H7 (cell line): ENCODE data around the gene GALK2. TPM values are rescaled to one million over a fixed set of nuclear protein-coding genes. Genes with fewer than 3 reads are reported as not detected.
"Not testable (repeated sequence)": the region's sequence is repeated elsewhere in the genome, so short reads cannot be mapped to it uniquely, and the experiment has no call there.

Source experiments
- DNase-seq: peaks from one replicate; pipeline ENCODE4 v3.0.0; 2012
- H3K27me3 ChIP-seq: 2 replicates; pipeline ENCODE4 v1.6.0; 2011; ENCODE audit warnings: mild to moderate bottlenecking, low read length; ENCODE audit not compliant: control insufficient read depth, insufficient read depth
- H3K36me3 ChIP-seq: replicated peaks from 2 replicates; pipeline ENCODE4 v1.5.1; 2011; ENCODE audit warnings: low read length; ENCODE audit not compliant: control insufficient read depth, insufficient read depth
- H3K4me3 ChIP-seq: 2 replicates; pipeline ENCODE4 v1.5.1; 2011; ENCODE audit warnings: low read depth, mild to moderate bottlenecking, control low read depth, low read length, moderate library complexity; ENCODE audit not compliant: insufficient read depth
- total RNA-seq: library from RNA; depleted of rRNA; stranded (reverse); fragments of >200 nt; shearing (Covaris generic); gene quantifications from 2 replicates; pipeline ENCODE4 v1.2.3, GENCODE V29; 2014; rRNA removed

GALK2 gene
- total RNA-seq, 1 experiment from 2014 or later = 19.8 TPM

DNA sequence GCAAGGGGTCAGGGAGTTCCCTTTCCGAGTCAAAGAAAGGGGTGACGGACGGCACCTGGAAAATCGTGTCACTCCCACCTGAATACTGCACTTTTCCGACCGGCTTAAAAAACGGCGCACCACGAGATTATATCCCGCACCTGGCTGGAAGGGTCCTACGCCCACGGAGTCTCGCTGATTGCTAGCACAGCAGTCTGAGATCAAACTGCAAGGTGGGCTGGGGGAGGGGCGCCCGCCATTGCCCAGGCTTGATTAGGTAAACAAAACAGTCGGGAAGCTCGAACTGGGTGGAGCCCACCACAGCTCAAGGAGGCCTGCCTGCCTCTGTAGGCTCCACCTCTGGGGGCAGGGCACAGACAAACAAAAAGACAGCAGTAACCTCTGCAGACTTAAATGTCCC lies 184.4 kb downstream of the GALK2 start:
- H3K36me3 ChIP-seq, DNase-seq, H3K4me3 ChIP-seq, H3K27me3 ChIP-seq: not testable (repeated sequence)

DNA sequence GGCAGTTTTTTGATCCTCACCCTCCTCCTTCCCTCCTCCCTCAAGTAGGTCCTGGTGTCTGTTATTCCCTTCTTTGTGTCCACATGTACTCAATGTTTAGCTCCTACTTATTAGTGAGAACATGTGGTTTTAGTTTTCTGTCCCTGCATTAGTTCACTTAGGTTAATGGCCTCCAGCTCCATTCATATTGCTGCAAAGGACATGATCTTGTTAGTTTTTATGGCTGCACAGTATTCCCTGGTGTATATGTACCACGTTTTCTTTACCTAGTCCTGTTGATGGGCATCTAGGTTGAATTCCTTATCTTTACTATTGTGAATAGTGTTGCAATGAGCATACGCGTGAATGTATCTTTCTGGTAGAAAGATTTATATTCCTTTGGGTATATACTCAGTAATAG lies 191.3 kb downstream of the GALK2 start:
- no peaks in the 10 kb centered on the region for H3K36me3 ChIP-seq
- no peaks in the 10 kb centered on the region for H3K27me3 ChIP-seq
- no peak for DNase-seq
- no peak overlapping the region for H3K4me3 ChIP-seq

- H3K4me3 ChIP-seq = no peak overlapping the region
- DNase-seq = peak; percentile 17
- no peaks in the 10 kb centered on the region for H3K27me3 ChIP-seq
- H3K36me3 ChIP-seq = no peaks in the 10 kb centered on the region
Measured at GRCh38 chr15:49366496-49366895, 196.4 kb downstream of the GALK2 start.

- Histone ChIP-seq H3K4me3 (no peak overlapping the region), H3K27me3 (no peaks in the 10 kb centered on the region), H3K36me3 (no peaks in the 10 kb centered on the region)
- DNase-seq = no peak
Measured at GRCh38 chr15:49370782-49371181, 200.7 kb downstream of the GALK2 start.

- peak; percentile 23 for DNase-seq
- Histone ChIP-seq H3K36me3 (no peaks in the 10 kb centered on the region), H3K27me3 (no peaks in the 10 kb centered on the region), H3K4me3 (no peak overlapping the region)
Measured at GRCh38 chr15:49372366-49372765, 202.3 kb downstream of the GALK2 start.

- no peaks in the 10 kb centered on the region for H3K27me3 ChIP-seq
- no peak overlapping the region for H3K4me3 ChIP-seq
- H3K36me3 ChIP-seq = no peaks in the 10 kb centered on the region
- DNase-seq = no peak
Measured at GRCh38 chr15:49379996-49380395, 209.9 kb downstream of the GALK2 start.

DNA sequence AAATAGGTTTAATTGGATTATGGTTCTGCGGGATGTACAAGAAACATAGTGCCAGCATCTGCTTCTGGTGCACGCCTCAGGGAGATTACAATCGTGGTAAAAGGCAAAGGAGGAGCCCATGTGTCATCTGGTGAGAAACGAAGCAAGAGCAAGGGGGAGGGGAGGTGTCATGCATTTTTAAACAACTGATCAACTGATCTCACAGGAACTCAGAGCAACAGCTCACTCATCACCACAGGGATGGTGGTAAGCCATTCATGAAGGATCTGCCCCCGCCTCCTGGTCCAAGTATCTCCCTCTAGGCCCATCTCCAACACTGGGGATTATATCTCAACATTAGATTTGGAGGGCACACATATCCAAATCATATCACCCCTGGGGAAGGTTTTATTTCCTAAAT lies 210.9 kb downstream of the GALK2 start:
- no peak for DNase-seq
- no peaks in the 10 kb centered on the region for H3K36me3 ChIP-seq
- H3K27me3 ChIP-seq = no peaks in the 10 kb centered on the region
- no peak overlapping the region for H3K4me3 ChIP-seq

Other genes starting within 250 kb of the GALK2 start
- gene SHC4, start 206.3 kb upstream of the GALK2 start, total RNA-seq = 0.03 and 1.1 TPM in 2 replicates
- 14.5 and 19.5 TPM in 2 replicates for gene SECISBP2L, start 123.8 kb upstream of the GALK2 start, total RNA-seq
- 45.8 and 82.6 TPM in 2 replicates for gene COPS2, start 14.6 kb upstream of the GALK2 start, total RNA-seq